Panc1 (cell line): ENCODE measurements around the gene IL2RA.

ENCODE experiments used
- CTCF ChIP-seq: fragments of 450-650 bp; IDR thresholded peaks from 2 replicates; pipeline ENCODE4 v1.5.1; 2017; ENCODE audit warnings: mild to moderate bottlenecking
- POLR2AphosphoS5 ChIP-seq: IDR thresholded peaks from 2 replicates; pipeline ENCODE4 v1.6.1; 2012; ENCODE audit warnings: mild to moderate bottlenecking, low read depth, low read length, moderate library complexity
- REST ChIP-seq, 2 experiments: IDR thresholded peaks; 2 replicates each; pipeline ENCODE4 v1.6.1; 2011 to 2012; ENCODE audit warnings: low read depth in 2 of 2, control low read depth in 1 of 2, low read length in 1 of 2, mild to moderate bottlenecking in 1 of 2, moderate library complexity in 1 of 2; ENCODE audit not compliant: insufficient read depth in 1 of 2

GRCh38 chr10:5961405-5962100 is 100.6 kb downstream of the IL2RA start:
- TF ChIP-seq CTCF (no peak), POLR2AphosphoS5 (no peak), REST (IDR thresholded peaks at IDR 0.05; ENCODE audit: insufficient read depth in 1 of 2, low read depth in 2 of 2, low read length in 1 of 2) (no peak)
